NCI-H2081 treated with DMSO at 0.1 percent for 48 hours (cell line): ENCODE data around the gene FRMD8.

ENCODE experiments used
- DNase-seq: peaks from one replicate; lab custom pipeline; 2025; lab: John Stamatoyannopoulos, UW

The FRMD8 gene

GRCh38 chr11:65386307-65387140, at the start of gene FRMD8:
FRMD8 (plus strand) TSS chr11:65386637; CDS start chr11:65387037, 400 bp downstream.
- DNase-seq, result peak; percentile 9

GRCh38 chr11:65338676-65339075, 47.8 kb upstream of the FRMD8 start:
- DNase-seq, result no peak

GRCh38 chr11:65340226-65340625, 46.2 kb upstream of the FRMD8 start:
- no peak for DNase-seq

- no peak for DNase-seq
Observed at GRCh38 chr11:65341856-65342255, 44.6 kb upstream of the FRMD8 start.

- no peak for DNase-seq
Observed at GRCh38 chr11:65351511-65351910, 34.9 kb upstream of the FRMD8 start.

GRCh38 chr11:65352783-65353182, 33.7 kb upstream of the FRMD8 start:
- DNase-seq, result no peak

GRCh38 chr11:65353376-65353775, 33.1 kb upstream of the FRMD8 start:
- no peak for DNase-seq

GRCh38 chr11:65353900-65354264, 32.6 kb upstream of the FRMD8 start:
- DNase-seq, result no peak

GRCh38 chr11:65354265-65355012, 32.0 kb upstream of the FRMD8 start, which contains the start of gene TIGD3:
TIGD3 (plus strand) TSS chr11:65354751; CDS start chr11:65355809, 1,058 bp downstream.
- DNase-seq, result peak; percentile 86

- DNase-seq, result no peak
Observed at GRCh38 chr11:65355013-65355775, 31.2 kb upstream of the FRMD8 start.

- DNase-seq, result no peak
Observed at GRCh38 chr11:65355776-65356393, 30.6 kb upstream of the FRMD8 start.

- DNase-seq, result no peak
Observed at GRCh38 chr11:65356394-65356972, 30.0 kb upstream of the FRMD8 start.

- no peak for DNase-seq
Observed at GRCh38 chr11:65357856-65358356, 28.5 kb upstream of the FRMD8 start.

- DNase-seq, result no peak
Observed at GRCh38 chr11:65362320-65362931, 24.0 kb upstream of the FRMD8 start.

- DNase-seq, result no peak
Observed at GRCh38 chr11:65362966-65363365, 23.5 kb upstream of the FRMD8 start.

- no peak for DNase-seq
Observed at GRCh38 chr11:65363770-65364169, 22.7 kb upstream of the FRMD8 start.

GRCh38 chr11:65366340-65366773, 20.1 kb upstream of the FRMD8 start:
- DNase-seq, result peak; percentile 55

- DNase-seq, result no peak
Observed at GRCh38 chr11:65370659-65371049, 15.8 kb upstream of the FRMD8 start.

GRCh38 chr11:65373839-65374580, 12.4 kb upstream of the FRMD8 start:
- DNase-seq, result no peak

GRCh38 chr11:65375012-65375411, 11.4 kb upstream of the FRMD8 start:
- no peak for DNase-seq
